ENCODE data around the gene MAGIX.

MAGIX gene

DNA sequence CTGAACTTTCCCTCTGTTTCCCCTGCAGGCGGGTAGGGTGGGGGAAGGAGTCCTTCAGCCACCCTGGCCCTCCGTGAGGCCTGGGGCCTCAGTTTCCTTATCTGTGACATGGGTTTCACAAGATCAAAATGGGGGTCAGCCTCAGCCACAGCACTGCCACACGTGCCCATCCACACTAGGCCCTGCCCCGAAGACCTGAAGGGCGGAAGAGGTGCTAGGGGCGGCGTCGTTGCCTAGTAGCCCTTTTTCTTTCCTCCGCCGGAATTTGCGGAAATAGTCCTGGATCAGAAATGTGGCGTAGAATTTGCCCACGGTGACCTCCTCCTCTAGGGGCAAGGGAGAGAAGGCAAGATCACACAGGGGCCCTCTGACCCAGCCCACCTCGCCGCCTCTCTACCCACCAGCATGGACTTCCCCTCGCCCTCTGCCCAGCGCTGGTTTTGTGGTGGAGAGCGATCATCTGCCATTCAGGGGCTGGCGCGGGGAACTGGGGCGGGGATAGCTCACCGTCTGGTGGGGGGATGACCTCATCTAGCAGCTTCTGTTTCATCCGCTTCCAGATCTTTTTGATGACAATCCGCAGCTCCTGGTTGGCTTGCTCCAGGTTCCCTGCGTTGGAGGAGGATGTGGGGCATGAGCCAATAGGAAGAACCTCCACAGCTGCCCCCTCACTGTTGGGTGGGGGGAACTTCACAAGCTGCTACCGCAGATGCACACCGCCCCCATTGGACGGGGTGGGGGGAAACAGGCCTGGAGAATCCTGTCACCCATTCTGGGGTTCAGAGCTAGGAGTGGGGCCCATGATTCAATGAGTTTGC, 47.1 kb downstream of the MAGIX start:
- TF ChIP-seq ISL1 (CRISPR knock-in tag; IDR thresholded peaks at IDR 0.05) (no peak), RARB (CRISPR knock-in tag; IDR thresholded peaks at IDR 0.05) (no peak), OSR1 (CRISPR knock-in tag; IDR thresholded peaks at IDR 0.05) (no peak)
- ATAC-seq = no peak

DNA sequence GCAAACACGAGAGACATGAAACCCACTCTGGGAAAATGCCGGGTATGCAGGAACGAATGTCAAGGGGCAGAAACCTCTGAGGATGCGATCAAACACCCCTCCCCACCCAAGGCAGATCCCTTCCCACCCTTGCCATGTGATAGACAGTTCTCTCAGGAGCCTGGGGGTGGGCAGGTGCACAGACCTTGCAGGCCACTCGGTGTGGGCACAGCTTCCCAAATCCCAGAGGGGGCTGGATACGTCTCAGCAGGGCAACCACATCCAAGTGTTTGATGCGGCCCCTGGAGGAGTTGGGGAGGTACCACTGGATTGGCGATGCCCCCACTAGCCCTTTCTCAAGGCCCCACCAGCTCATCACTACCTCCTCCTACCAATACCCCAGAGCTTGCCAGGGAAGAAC, 47.8 kb downstream of the MAGIX start:
- TF ChIP-seq ZNF70 (CRISPR knock-in tag; IDR thresholded peaks at IDR 0.05) (no peak), ARNTL (CRISPR knock-in tag; IDR thresholded peaks at IDR 0.05; ENCODE audit: borderline replicate concordance, low read depth) (no peak), OSR1 (CRISPR knock-in tag; IDR thresholded peaks at IDR 0.05) (no peak), ZC3H10 (CRISPR knock-in tag; IDR thresholded peaks at IDR 0.05) (no peak), CSDC2 (CRISPR knock-in tag; IDR thresholded peaks at IDR 0.05) (no peak), PPARA (CRISPR knock-in tag; IDR thresholded peaks at IDR 0.05; ENCODE audit: borderline replicate concordance) (no peak), ZFP3 (CRISPR knock-in tag; IDR thresholded peaks at IDR 0.05) (no peak), TCF4 (CRISPR knock-in tag; IDR thresholded peaks at IDR 0.05; ENCODE audit: borderline replicate concordance) (no peak), ISL1 (CRISPR knock-in tag; IDR thresholded peaks at IDR 0.05) (no peak), ZNF565 (CRISPR knock-in tag; conservative IDR thresholded peaks at IDR 0.05; ENCODE audit: low read depth) (no peak), RARB (CRISPR knock-in tag; IDR thresholded peaks at IDR 0.05) (no peak), SNAI2 (CRISPR knock-in tag; IDR thresholded peaks at IDR 0.05) (no peak), TOX (CRISPR knock-in tag; IDR thresholded peaks at IDR 0.05; ENCODE audit: borderline replicate concordance) (no peak), GLIS3 (CRISPR knock-in tag; IDR thresholded peaks at IDR 0.05) (no peak), ZNF8 (CRISPR knock-in tag; IDR thresholded peaks at IDR 0.05) (no peak), ZFP30 (CRISPR knock-in tag; IDR thresholded peaks at IDR 0.05) (no peak)
- TF ChIP-seq, protein P1, sequence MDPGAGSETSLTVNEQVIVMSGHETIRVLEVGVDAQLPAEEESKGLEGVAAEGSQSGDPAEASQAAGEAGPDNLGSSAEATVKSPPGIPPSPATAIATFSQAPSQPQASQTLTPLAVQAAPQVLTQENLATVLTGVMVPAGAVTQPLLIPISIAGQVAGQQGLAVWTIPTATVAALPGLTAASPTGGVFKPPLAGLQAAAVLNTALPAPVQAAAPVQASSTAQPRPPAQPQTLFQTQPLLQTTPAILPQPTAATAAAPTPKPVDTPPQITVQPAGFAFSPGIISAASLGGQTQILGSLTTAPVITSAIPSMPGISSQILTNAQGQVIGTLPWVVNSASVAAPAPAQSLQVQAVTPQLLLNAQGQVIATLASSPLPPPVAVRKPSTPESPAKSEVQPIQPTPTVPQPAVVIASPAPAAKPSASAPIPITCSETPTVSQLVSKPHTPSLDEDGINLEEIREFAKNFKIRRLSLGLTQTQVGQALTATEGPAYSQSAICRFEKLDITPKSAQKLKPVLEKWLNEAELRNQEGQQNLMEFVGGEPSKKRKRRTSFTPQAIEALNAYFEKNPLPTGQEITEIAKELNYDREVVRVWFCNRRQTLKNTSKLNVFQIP (CRISPR knock-in tag; IDR thresholded peaks at IDR 0.05; ENCODE audit: borderline replicate concordance, low read depth) = no peak
- TF ChIP-seq, protein P2, sequence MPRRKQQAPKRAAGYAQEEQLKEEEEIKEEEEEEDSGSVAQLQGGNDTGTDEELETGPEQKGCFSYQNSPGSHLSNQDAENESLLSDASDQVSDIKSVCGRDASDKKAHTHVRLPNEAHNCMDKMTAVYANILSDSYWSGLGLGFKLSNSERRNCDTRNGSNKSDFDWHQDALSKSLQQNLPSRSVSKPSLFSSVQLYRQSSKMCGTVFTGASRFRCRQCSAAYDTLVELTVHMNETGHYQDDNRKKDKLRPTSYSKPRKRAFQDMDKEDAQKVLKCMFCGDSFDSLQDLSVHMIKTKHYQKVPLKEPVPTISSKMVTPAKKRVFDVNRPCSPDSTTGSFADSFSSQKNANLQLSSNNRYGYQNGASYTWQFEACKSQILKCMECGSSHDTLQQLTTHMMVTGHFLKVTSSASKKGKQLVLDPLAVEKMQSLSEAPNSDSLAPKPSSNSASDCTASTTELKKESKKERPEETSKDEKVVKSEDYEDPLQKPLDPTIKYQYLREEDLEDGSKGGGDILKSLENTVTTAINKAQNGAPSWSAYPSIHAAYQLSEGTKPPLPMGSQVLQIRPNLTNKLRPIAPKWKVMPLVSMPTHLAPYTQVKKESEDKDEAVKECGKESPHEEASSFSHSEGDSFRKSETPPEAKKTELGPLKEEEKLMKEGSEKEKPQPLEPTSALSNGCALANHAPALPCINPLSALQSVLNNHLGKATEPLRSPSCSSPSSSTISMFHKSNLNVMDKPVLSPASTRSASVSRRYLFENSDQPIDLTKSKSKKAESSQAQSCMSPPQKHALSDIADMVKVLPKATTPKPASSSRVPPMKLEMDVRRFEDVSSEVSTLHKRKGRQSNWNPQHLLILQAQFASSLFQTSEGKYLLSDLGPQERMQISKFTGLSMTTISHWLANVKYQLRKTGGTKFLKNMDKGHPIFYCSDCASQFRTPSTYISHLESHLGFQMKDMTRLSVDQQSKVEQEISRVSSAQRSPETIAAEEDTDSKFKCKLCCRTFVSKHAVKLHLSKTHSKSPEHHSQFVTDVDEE (CRISPR knock-in tag; IDR thresholded peaks at IDR 0.05) = no peak
- TF ChIP-seq, protein P3, sequence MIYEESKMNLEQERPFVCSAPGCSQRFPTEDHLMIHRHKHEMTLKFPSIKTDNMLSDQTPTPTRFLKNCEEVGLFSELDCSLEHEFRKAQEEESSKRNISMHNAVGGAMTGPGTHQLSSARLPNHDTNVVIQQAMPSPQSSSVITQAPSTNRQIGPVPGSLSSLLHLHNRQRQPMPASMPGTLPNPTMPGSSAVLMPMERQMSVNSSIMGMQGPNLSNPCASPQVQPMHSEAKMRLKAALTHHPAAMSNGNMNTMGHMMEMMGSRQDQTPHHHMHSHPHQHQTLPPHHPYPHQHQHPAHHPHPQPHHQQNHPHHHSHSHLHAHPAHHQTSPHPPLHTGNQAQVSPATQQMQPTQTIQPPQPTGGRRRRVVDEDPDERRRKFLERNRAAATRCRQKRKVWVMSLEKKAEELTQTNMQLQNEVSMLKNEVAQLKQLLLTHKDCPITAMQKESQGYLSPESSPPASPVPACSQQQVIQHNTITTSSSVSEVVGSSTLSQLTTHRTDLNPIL (CRISPR knock-in tag; IDR thresholded peaks at IDR 0.05; ENCODE audit: low read depth) = no peak
- TF ChIP-seq, protein P4, sequence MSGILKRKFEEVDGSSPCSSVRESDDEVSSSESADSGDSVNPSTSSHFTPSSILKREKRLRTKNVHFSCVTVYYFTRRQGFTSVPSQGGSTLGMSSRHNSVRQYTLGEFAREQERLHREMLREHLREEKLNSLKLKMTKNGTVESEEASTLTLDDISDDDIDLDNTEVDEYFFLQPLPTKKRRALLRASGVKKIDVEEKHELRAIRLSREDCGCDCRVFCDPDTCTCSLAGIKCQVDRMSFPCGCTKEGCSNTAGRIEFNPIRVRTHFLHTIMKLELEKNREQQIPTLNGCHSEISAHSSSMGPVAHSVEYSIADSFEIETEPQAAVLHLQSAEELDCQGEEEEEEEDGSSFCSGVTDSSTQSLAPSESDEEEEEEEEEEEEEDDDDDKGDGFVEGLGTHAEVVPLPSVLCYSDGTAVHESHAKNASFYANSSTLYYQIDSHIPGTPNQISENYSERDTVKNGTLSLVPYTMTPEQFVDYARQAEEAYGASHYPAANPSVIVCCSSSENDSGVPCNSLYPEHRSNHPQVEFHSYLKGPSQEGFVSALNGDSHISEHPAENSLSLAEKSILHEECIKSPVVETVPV (CRISPR knock-in tag; IDR thresholded peaks at IDR 0.05) = no peak
- no peak for ATAC-seq

DNA sequence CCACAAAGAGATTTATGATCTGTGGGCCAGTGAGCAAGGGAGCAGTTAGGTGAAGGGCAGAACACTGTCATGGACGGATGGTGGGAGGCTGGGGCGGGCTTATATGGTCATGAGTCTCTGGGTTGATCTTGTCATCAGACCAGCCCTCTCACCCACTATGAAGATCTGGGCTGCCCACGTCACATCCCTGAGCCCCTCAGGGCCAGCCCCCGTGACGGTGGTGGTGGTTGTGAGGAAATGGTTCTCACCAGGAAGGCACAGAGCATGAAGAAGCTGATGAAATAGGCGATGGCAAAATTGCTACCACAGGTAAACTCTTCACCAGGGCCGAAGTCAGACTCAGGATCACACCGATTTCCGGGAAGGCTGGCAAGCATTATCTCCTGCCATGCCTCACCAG, 48.5 kb downstream of the MAGIX start:
- no peak for ATAC-seq
- TF ChIP-seq ISL1 (CRISPR knock-in tag; IDR thresholded peaks at IDR 0.05) = no peak
- no peak for TF ChIP-seq OSR1 (CRISPR knock-in tag; IDR thresholded peaks at IDR 0.05)
- TF ChIP-seq TOX (CRISPR knock-in tag; IDR thresholded peaks at IDR 0.05; ENCODE audit: borderline replicate concordance) = no peak

DNA sequence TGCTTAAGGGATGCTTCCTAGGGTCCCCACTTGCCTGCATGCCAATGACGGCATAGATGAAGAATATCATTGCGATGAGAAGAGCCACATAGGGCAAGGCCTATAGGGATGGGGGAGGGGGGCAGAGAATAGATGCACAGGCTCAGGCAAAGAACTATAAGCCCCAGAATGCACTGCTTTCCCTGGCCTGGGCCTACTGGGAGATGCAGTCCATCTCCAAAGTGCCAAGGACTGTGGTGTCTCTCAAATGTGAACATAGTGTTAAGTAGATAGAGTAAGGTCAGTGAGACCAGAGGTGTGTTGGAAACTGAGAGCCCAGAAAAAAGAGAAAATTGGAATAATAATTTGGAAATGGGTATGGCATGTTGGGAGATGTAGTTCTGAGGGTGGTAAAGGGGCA, 49.7 kb downstream of the MAGIX start:
- TF ChIP-seq PPARA (CRISPR knock-in tag; IDR thresholded peaks at IDR 0.05; ENCODE audit: borderline replicate concordance) (no peak), ZC3H10 (CRISPR knock-in tag; IDR thresholded peaks at IDR 0.05) (no peak), ZFP3 (CRISPR knock-in tag; IDR thresholded peaks at IDR 0.05) (no peak), ZNF70 (CRISPR knock-in tag; IDR thresholded peaks at IDR 0.05) (no peak), CSDC2 (CRISPR knock-in tag; IDR thresholded peaks at IDR 0.05) (no peak), ARNTL (CRISPR knock-in tag; IDR thresholded peaks at IDR 0.05; ENCODE audit: borderline replicate concordance, low read depth) (no peak), GLIS3 (CRISPR knock-in tag; IDR thresholded peaks at IDR 0.05) (no peak), BACH2 (CRISPR knock-in tag; IDR thresholded peaks at IDR 0.05; ENCODE audit: borderline replicate concordance) (no peak), SNAI2 (CRISPR knock-in tag; IDR thresholded peaks at IDR 0.05) (no peak), TCF4 (CRISPR knock-in tag; IDR thresholded peaks at IDR 0.05; ENCODE audit: borderline replicate concordance) (no peak)
- TF ChIP-seq, protein P4 (CRISPR knock-in tag; IDR thresholded peaks at IDR 0.05) = no peak
- TF ChIP-seq, protein P1 (CRISPR knock-in tag; IDR thresholded peaks at IDR 0.05; ENCODE audit: borderline replicate concordance, low read depth) = no peak
- no peak for ATAC-seq
